Ascending aorta (tissue), 2 donors: ENCODE results near the gene GAREM2. TPM values are rescaled to one million over a fixed set of nuclear protein-coding genes. Genes with fewer than 3 reads are reported as not detected.
A peak's percentile ranks its signal among the peaks of the same experiment; 100 is the strongest.

Source experiments
- DNase-seq, 2 donors: peaks; one replicate each; pipeline ENCODE4 v3.0.0-alpha.2; 2019; ENCODE audit warnings: low spot score in 2 of 2
- H3K27ac ChIP-seq, 2 donors: fragments of 200-600 bp; sonication (generic); one replicate each; pipeline ENCODE4 v1.5.1; 2016 to 2017; ENCODE audit warnings: mild to moderate bottlenecking in 1 of 2
- H3K27me3 ChIP-seq: fragments of 200-600 bp; sonication (generic); one replicate; pipeline ENCODE4 v1.5.1; 2017
- H3K36me3 ChIP-seq, 2 donors: fragments of 200-600 bp; sonication (generic); one replicate each; pipeline ENCODE4 v1.5.1; 2016
- H3K4me1 ChIP-seq, 2 donors: fragments of 200-600 bp; sonication (generic); one replicate each; pipeline ENCODE4 v1.5.1; 2016 to 2017; ENCODE audit warnings: mild to moderate bottlenecking in 1 of 2
- H3K4me3 ChIP-seq, 2 donors: fragments of 200-600 bp; sonication (generic); one replicate each; pipeline ENCODE4 v1.5.1; 2016 to 2017; ENCODE audit warnings: mild to moderate bottlenecking in 1 of 2
- H3K9me3 ChIP-seq, 2 donors: fragments of 200-600 bp; sonication (generic); one replicate each; pipeline ENCODE4 v1.5.1; 2016
- intact Hi-C: fragments of 100-400 bp; cut with DNase I; formaldehyde crosslinking; loops from one replicate; pipeline ENCODE4 v1.15.1; 2023
- total RNA-seq: library from RNA; depleted of rRNA; stranded (reverse); fragments of >200 nt; gene quantifications from one replicate; pipeline ENCODE4 v1.1.0, GENCODE V29; 2016
- TF ChIP-seq, protein P1 (sequence below), 3 experiments: fragments of 200-600 bp in 2 of 3; fragments of 450-650 bp in 1 of 3; sonication (generic) in 2 of 3; IDR thresholded peaks; one replicate each; pipeline ENCODE4 v1.5.1; 2016 to 2019; ENCODE audit warnings: antibody characterized with exemption in 3 of 3, mild to moderate bottlenecking in 1 of 3, moderate library complexity in 1 of 3

Gene GAREM2
- total RNA-seq, 1 donor from 2014 or later, result 2.1 TPM

GRCh38 chr2:26182441-26182840 lies 9.6 kb downstream of the GAREM2 start:
- no peaks in the 10 kb centered on the region for H3K9me3 ChIP-seq
- no peak overlapping the region for H3K27ac ChIP-seq
- no peak for DNase-seq
- TF ChIP-seq, protein P1, sequence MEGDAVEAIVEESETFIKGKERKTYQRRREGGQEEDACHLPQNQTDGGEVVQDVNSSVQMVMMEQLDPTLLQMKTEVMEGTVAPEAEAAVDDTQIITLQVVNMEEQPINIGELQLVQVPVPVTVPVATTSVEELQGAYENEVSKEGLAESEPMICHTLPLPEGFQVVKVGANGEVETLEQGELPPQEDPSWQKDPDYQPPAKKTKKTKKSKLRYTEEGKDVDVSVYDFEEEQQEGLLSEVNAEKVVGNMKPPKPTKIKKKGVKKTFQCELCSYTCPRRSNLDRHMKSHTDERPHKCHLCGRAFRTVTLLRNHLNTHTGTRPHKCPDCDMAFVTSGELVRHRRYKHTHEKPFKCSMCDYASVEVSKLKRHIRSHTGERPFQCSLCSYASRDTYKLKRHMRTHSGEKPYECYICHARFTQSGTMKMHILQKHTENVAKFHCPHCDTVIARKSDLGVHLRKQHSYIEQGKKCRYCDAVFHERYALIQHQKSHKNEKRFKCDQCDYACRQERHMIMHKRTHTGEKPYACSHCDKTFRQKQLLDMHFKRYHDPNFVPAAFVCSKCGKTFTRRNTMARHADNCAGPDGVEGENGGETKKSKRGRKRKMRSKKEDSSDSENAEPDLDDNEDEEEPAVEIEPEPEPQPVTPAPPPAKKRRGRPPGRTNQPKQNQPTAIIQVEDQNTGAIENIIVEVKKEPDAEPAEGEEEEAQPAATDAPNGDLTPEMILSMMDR (IDR thresholded peaks at IDR 0.05), result no peak
- no peaks in the 10 kb centered on the region for H3K27me3 ChIP-seq
- no peaks in the 10 kb centered on the region for H3K36me3 ChIP-seq
- intact Hi-C loops, result loop anchor here (10.0 kb wide), 1 partner anchor 198 kb away; the partner anchor contains the start of gene KIF3C
- H3K4me3 ChIP-seq, result no peak overlapping the region
- H3K4me1 ChIP-seq, result peaks cover 0 to 9% of the 10 kb centered on the region in 2 donors

- peak in 1 of 2 donors; percentile 50 for DNase-seq
- H3K36me3 ChIP-seq, result no peaks in the 10 kb centered on the region
- H3K27ac ChIP-seq, result no peak overlapping the region
- H3K9me3 ChIP-seq, result no peaks in the 10 kb centered on the region
- peaks cover 0 to 9% of the 10 kb centered on the region in 2 donors for H3K4me1 ChIP-seq
- intact Hi-C loops, result loop anchor here (10.0 kb wide), 1 partner anchor 198 kb away; the partner anchor contains the start of gene KIF3C
- TF ChIP-seq, protein P1 (IDR thresholded peaks at IDR 0.05), result no peak
- no peaks in the 10 kb centered on the region for H3K27me3 ChIP-seq
- no peak overlapping the region for H3K4me3 ChIP-seq
Measured at GRCh38 chr2:26182887-26183630, 10.2 kb downstream of the GAREM2 start.

GRCh38 chr2:26184121-26184520 lies 11.2 kb downstream of the GAREM2 start:
- Histone ChIP-seq H3K9me3 (no peaks in the 10 kb centered on the region), H3K36me3 (no peaks in the 10 kb centered on the region), H3K4me3 (peak overlapping the region; percentile 73 to 82), H3K27me3 (no peaks in the 10 kb centered on the region), H3K27ac (peak overlapping the region in 1 of 2 donors; percentile 56), H3K4me1 (peaks cover 0 to 3% of the 10 kb centered on the region in 2 donors)
- intact Hi-C loops, result loop anchor here (1.0 to 10.0 kb wide), 2 partner anchors 199 to 233 kb away; partner anchors contain the start of gene KIF3C
- DNase-seq, result no peak
- TF ChIP-seq, protein P1 (IDR thresholded peaks at IDR 0.05), result no peak

GRCh38 chr2:26184555-26185303 lies 11.8 kb downstream of the GAREM2 start:
- DNase-seq, result peak; percentile 19 to 89
- intact Hi-C loops, result loop anchor here (1.0 to 10.0 kb wide), 3 partner anchors 143 to 233 kb away; partner anchors contain the start of gene KIF3C
- Histone ChIP-seq H3K27ac (peak overlapping the region; percentile 67 to 73), H3K9me3 (no peaks in the 10 kb centered on the region), H3K36me3 (no peaks in the 10 kb centered on the region), H3K4me1 (no peaks in the 10 kb centered on the region), H3K27me3 (no peaks in the 10 kb centered on the region), H3K4me3 (peak overlapping the region; percentile 73 to 82)
- TF ChIP-seq, protein P1 (IDR thresholded peaks at IDR 0.05), result peak; percentile 44 to 87 (median 58)

- peaks cover 0 to 2% of the 10 kb centered on the region in 2 donors for H3K36me3 ChIP-seq
- TF ChIP-seq, protein P1 (IDR thresholded peaks at IDR 0.05), result no peak
- no peaks in the 10 kb centered on the region for H3K9me3 ChIP-seq
- H3K4me1 ChIP-seq, result no peaks in the 10 kb centered on the region
- intact Hi-C loops, result loop anchor here (5.0 to 10.0 kb wide), 2 partner anchors 142 to 201 kb away; partner anchors contain the start of gene KIF3C
- peak overlapping the region; percentile 73 to 82 for H3K4me3 ChIP-seq
- H3K27ac ChIP-seq, result peak overlapping the region; percentile 67 to 73
- no peaks in the 10 kb centered on the region for H3K27me3 ChIP-seq
- DNase-seq, result no peak
Measured at GRCh38 chr2:26185304-26185928, 12.5 kb downstream of the GAREM2 start.
